ENCODE measurements around the gene MLIP.

Gene MLIP

DNA sequence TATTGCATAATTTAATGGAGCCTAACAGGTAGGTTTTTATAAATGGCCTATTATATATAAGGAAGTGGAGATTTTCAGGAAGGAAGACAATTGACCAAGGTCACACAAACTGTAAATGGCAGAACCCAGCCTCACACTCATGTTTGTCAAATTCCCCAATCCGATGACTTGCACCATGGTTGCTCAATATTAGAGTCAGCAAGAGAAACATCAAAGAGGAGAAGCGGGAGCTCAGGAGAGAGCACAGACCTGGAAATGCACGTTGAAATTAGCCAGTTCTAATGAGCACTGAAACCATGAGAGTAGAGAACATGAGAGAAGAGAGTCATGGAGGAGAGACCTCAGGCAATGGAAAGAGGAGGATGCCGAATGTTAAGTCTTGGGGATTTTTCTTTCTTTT is 13.5 kb upstream of the MLIP start:
- no peak for DNase-seq (ENCODE audit: low spot score)

GRCh38 chr6:54098450-54099044 is 12.7 kb upstream of the MLIP start:
- no peak for DNase-seq (ENCODE audit: low spot score)

GRCh38 chr6:54099225-54099624 is 12.0 kb upstream of the MLIP start:
- no peak for DNase-seq (ENCODE audit: low spot score)

GRCh38 chr6:54100411-54101006 is 10.7 kb upstream of the MLIP start:
- DNase-seq (ENCODE audit: low spot score) = no peak

DNA sequence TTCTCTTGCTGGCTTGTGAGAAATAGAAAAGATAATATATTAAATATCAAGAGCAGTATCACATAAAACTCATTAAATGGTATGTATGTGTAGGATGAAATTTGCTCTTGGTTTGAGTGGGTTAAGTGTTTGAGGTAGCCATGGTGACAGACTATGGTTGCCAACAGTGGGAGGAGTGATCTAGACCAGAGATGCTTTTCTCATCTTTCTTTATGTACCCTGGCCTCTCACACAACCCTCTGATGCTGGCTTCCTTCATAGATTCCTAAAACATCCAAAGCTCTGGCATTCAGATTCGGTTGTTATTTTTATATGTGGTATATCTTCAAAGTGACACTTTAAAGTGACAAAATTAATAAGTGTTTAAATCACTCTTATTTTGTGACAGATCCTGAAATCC is 9.0 kb upstream of the MLIP start:
- DNase-seq (ENCODE audit: low spot score) = no peak

GRCh38 chr6:54103497-54103896 is 7.7 kb upstream of the MLIP start:
- no peak for DNase-seq (ENCODE audit: low spot score)

- DNase-seq (ENCODE audit: low spot score) = no peak
These were observed 4.5 kb upstream of the MLIP start for GRCh38 chr6:54106727-54107126.

DNA sequence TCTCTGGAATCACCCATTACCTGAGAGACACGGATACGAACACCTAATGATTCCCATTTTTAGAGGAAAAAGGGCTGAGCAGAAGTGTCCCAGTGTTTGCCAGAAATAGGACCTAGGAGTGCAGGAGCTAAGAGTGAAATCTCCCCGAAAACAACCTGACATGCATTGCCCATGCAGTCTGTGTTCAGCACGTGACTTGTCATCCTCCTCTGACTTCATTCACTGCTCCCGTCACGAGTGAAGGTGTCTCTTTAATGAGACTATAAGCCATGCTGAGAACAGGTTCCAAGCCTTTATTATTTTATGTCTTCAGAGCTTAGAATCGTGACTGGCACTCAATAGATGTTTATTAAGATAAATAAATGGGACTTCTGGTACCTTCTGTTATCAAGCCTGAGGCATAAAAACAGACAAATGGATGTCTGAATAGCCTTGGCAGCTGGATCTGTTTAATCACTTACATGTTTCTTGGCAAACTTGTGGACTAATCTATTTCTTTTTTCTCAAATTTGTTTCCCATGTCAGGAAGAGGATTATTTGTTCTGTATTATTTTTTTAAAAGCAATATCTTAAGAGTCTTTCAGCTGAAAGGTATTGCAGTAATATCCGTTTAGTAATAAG is 3.7 kb upstream of the MLIP start:
- DNase-seq (ENCODE audit: low spot score) = no peak

DNA sequence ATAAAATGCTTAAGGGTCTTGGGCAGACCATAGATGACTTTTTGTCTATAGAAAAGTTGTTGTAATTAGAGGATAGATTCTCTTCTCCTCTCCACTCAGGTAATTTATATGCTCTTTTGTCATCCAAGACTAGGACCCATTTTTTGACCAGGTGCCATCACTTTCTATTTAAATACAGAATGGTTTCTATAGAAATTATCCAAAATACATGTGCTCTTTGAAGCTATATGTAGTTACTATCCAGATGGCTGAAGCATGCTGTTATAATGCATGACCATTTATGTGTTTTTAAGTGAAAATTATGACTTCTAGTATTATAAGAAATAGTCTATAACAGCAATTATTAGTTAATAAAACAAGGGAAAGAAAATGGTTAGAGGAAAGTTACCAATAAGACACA is 3.0 kb upstream of the MLIP start:
- no peak for DNase-seq (ENCODE audit: low spot score)

GRCh38 chr6:54109586-54109985 is 1.7 kb upstream of the MLIP start:
- DNase-seq (ENCODE audit: low spot score) = no peak

DNA sequence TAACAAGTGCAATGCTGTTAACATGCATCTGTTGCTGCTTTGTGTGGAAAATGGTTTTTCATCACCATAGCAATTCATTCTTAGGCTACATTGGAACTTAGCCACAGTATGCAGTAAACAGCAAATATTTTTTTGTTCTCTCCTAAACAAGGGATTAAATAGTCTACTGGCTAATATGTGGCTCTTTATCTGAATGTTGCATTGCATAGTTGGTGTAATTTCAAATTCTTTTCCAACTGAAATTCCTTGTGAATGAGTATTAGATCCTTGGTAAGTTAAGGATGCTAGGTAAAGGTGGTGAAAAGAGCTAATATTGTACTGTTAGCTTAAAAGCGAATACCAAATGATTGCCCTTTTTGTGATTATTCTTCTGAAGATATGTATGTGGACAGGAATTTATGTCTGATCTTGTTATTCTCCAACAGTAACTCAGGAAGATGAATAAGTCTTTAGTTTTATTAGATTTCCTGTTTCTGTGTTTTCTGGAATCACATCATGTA is 958 bp downstream of the MLIP start:
- no peak for DNase-seq (ENCODE audit: low spot score)

DNA sequence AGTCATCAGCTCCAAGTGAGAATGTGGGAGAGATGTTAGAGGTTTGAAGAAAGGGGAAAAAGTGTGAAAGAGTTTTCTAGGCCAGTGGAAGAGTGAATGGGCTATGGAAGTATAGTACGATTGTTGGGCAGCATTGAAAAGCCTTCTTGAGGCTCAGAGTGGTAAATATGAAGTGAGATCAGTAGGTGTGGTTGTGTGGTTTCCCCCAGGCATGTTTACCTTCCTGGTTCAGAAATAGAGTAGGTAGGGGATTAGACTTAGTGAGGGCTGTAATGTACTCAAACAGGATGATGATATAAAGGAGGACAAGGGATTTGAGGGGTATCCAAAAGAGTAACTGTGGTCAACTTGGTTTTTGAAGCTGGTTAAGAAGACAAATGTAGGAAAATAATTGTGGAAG is 3.7 kb downstream of the MLIP start:
- no peak for DNase-seq (ENCODE audit: low spot score)

GRCh38 chr6:54115966-54116365 is 4.7 kb downstream of the MLIP start:
- no peak for DNase-seq (ENCODE audit: low spot score)

DNA sequence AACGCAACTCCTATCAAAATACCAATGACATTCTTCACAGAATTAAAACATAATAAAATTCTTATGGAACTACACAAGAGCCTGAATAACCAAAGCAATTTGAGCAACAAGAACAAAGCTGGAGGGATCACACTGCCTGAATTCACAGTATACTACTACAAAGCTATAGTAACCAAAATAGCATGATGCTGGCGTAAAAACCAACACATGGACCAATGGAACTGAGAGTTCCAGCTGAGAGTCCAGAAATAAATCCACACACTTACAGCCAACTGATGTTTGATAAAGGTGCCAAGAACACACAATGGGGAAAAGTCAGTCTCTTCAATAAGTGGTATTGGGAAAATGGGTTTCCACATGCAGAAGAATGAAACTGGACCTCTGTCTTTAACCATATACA is 6.9 kb downstream of the MLIP start:
- DNase-seq (ENCODE audit: low spot score) = no peak

GRCh38 chr6:54125493-54125892 is 14.2 kb downstream of the MLIP start:
- DNase-seq (ENCODE audit: low spot score) = no peak

GRCh38 chr6:54130179-54130578 is 18.9 kb downstream of the MLIP start:
- no peak for DNase-seq (ENCODE audit: low spot score)

GRCh38 chr6:54132587-54132986 is 21.3 kb downstream of the MLIP start:
- no peak for DNase-seq (ENCODE audit: low spot score)

GRCh38 chr6:54133186-54133585 is 21.9 kb downstream of the MLIP start:
- DNase-seq (ENCODE audit: low spot score) = no peak

GRCh38 chr6:54134935-54135334 is 23.7 kb downstream of the MLIP start:
- no peak for DNase-seq (ENCODE audit: low spot score)

GRCh38 chr6:54135665-54136369 is 24.6 kb downstream of the MLIP start:
- no peak for DNase-seq (ENCODE audit: low spot score)

DNA sequence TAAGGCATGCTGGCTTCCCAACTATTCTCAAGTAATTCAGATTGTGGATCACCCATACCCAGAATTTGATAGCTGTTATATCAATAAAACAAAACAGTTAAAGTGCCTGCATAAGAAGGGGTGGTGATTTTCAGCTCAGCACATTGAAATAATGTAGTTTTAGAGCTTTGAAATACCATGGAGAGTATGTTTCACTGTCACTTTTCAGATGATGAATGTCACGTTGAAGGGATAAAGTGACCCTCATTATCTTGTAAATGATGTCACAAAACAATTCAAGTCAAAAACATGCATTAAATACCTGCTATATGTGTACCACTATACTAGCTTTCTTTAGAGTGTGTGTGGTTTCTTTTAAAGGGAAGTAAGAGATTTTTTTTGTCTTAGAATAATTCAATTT is 27.6 kb downstream of the MLIP start:
- no peak for DNase-seq (ENCODE audit: low spot score)

DNA sequence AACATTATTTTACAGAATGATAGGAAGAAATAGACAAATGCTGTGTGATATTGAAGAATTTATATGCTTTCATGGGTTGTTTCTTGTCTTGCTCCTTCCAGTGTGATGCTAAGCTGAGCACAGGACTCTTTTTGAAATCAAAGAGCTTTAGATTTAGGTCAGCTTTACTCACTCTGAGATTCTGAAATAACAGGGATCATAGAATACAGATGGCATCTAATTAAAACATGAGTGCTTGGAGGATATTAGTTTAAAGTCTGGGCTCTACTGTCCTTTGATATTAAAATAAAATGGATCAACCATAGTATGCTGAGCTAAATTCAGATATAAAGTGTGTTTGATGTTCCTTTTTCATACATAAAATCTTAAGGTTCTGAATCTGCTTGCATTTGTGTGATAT is 29.6 kb downstream of the MLIP start:
- DNase-seq (ENCODE audit: low spot score) = no peak

DNA sequence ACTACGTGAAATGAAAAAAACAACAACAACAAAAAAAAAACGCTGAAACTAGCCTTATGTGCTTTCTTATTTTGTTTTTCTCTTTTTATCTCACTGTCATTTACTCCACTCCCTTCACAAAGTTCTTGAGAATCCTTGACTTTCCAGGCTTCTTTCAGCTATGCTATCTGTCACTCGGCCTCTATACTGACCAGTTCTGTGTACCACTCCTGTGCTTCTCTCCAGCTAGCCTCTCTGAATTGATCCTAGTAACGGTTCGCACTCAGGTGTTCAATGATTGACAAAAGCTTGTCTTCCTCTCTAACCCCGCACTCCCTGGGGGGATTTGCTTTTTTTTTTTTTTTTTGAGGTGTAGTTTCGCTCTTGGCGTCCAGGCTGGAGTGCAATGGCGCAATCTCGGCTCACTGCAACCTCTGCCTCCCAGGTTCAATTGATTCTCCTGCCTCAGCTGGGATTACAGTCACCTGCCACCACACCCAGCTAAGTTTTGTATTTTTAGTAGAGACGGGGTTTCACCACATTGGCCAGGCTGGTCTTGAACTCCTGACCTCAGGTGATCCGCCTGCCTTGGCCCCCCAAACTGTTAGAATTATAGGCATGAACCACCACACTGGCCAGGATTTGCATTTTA is 31.8 kb downstream of the MLIP start:
- DNase-seq (ENCODE audit: low spot score) = no peak

Data from NAMALWA (cell line).